Activated CD4-positive, alpha-beta T cell treated with anti-CD3 and anti-CD28 coated beads for 36 hours (primary cell): Measurements from ENCODE around the gene CRTC3. TPM values are rescaled to one million over a fixed set of nuclear protein-coding genes. Genes with fewer than 3 reads are reported as not detected.

Experiments
- ATAC-seq: fragments of 200-7000 bp; cut with Tn5 transposase; one replicate; pipeline ENCODE4 v1.10.0; 2021; ENCODE audit warnings: mild to moderate bottlenecking, moderate library complexity
- CTCF ChIA-PET: fragments of 350-600 bp; sonication (Branson Sonifier 250); formaldehyde crosslinking; loops from one replicate; lab custom pipeline; 2021; ENCODE audit warnings: antibody characterized with exemption; lab: Charles Lee
- POLR2A ChIA-PET: fragments of 350-600 bp; sonication (Branson Sonifier 250); formaldehyde crosslinking; loops from one replicate; lab custom pipeline; 2021; ENCODE audit warnings: antibody characterized with exemption, inconsistent platforms; lab: Charles Lee
- DNase-seq: peaks from one replicate; pipeline ENCODE4 v3.0.0-alpha.2; 2020
- H3K27ac Mint-ChIP-seq: one replicate; pipeline ENCODE4 v1.8.0; 2021; ENCODE audit warnings: mixed read lengths
- H3K27me3 Mint-ChIP-seq: one replicate; pipeline ENCODE4 v1.8.0; 2021; ENCODE audit warnings: mixed read lengths
- H3K36me3 Mint-ChIP-seq: one replicate; pipeline ENCODE4 v1.8.0; 2021; ENCODE audit warnings: low read depth, mixed read lengths
- H3K4me1 Mint-ChIP-seq: one replicate; pipeline ENCODE4 v1.8.0; 2021; ENCODE audit warnings: mixed read lengths
- H3K4me3 Mint-ChIP-seq: one replicate; pipeline ENCODE4 v1.8.0; 2021; ENCODE audit warnings: mild to moderate bottlenecking, moderate library complexity, mixed read lengths
- H3K9me3 Mint-ChIP-seq: one replicate; pipeline ENCODE4 v1.8.0; 2021; ENCODE audit warnings: low read depth, mixed read lengths
- intact Hi-C, 2 experiments: fragments of 100-400 bp; cut with DNase I in 1 of 2; cut with micrococcal nuclease in 1 of 2; formaldehyde crosslinking; loops; one replicate each; pipeline versions ENCODE4 v1.14.2 to v1.15.1; 2022 to 2024; cut with DNase I, micrococcal nuclease
- total RNA-seq, 2 experiments: library from RNA; stranded (reverse); gene quantifications; one replicate each; pipeline ENCODE4 v1.2.3, GENCODE V29; 2021

The CRTC3 gene
- total RNA-seq, 2 experiments from 2014 or later: 32.4 to 36.2 TPM

GRCh38 chr15:90591524-90591923 is 61.8 kb downstream of the CRTC3 start:
- CTCF ChIA-PET: interaction anchor here (0.7 to 1.4 kb wide), 5 partner anchors 16 to 327 kb away, joined by 3 read pairs; no protein-coding TSS in a partner anchor
- POLR2A ChIA-PET: no interaction called here
- Mint-ChIP-seq H3K4me1 (peaks cover 65% of the 10 kb centered on the region), H3K36me3 (peaks cover 32% of the 10 kb centered on the region), H3K27me3 (no peaks in the 10 kb centered on the region), H3K4me3 (no peak overlapping the region), H3K9me3 (no peaks in the 10 kb centered on the region), H3K27ac (peak overlapping the region; percentile 100)
- no peak for ATAC-seq
- intact Hi-C loops: loop anchor here in 1 of 2 experiments (5.0 to 10.0 kb wide), 2 partner anchors 169 to 1257 kb away; partner anchors contain the start of gene POLG
- no peak for DNase-seq

GRCh38 chr15:90592131-90592881 is 62.6 kb downstream of the CRTC3 start:
- intact Hi-C loops: loop anchor here in 1 of 2 experiments (5.0 to 10.0 kb wide), 2 partner anchors 170 to 1258 kb away; partner anchors contain the start of gene POLG
- Mint-ChIP-seq H3K36me3 (peaks cover 29% of the 10 kb centered on the region), H3K27me3 (no peaks in the 10 kb centered on the region), H3K4me1 (peaks cover 66% of the 10 kb centered on the region), H3K27ac (peak overlapping the region; percentile 100), H3K4me3 (no peak overlapping the region), H3K9me3 (no peaks in the 10 kb centered on the region)
- ChIA-PET POLR2A (no interaction called here), CTCF (interaction anchor here (1.0 to 1.2 kb wide), 3 partner anchors 11 to 326 kb away, joined by 3 read pairs; no protein-coding TSS in a partner anchor)
- ATAC-seq (peak; percentile 21), DNase-seq (peak; percentile 32)

- DNase-seq (peak; percentile 22), ATAC-seq (no peak)
- POLR2A ChIA-PET: interaction anchor here (0.6 kb wide), 1 partner anchor 1958 kb away, joined by 3 read pairs; no protein-coding TSS in a partner anchor
- Mint-ChIP-seq H3K27me3 (no peaks in the 10 kb centered on the region), H3K9me3 (no peaks in the 10 kb centered on the region), H3K27ac (peak overlapping the region; percentile 100), H3K4me1 (peaks cover 70% of the 10 kb centered on the region), H3K36me3 (peaks cover 34% of the 10 kb centered on the region), H3K4me3 (peak overlapping the region; percentile 74)
- intact Hi-C loops: loop anchor here (1.0 to 10.0 kb wide), 5 partner anchors 8 to 1259 kb away; partner anchors contain the start of genes CRTC3 (in 1 of the 2) and POLG (in 1 of the 2)
- CTCF ChIA-PET: interaction anchor here (0.5 to 1.5 kb wide), 4 partner anchors 9 to 38 kb away, joined by 3 to 4 read pairs (median 3); no protein-coding TSS in a partner anchor
These were observed 63.9 kb downstream of the CRTC3 start for GRCh38 chr15:90593499-90594158.

- H3K4me1 Mint-ChIP-seq: peaks cover 75% of the 10 kb centered on the region
- H3K4me3 Mint-ChIP-seq: peak overlapping the region; percentile 74
- H3K9me3 Mint-ChIP-seq: no peaks in the 10 kb centered on the region
- H3K27me3 Mint-ChIP-seq: no peaks in the 10 kb centered on the region
- peaks cover 32% of the 10 kb centered on the region for H3K36me3 Mint-ChIP-seq
- H3K27ac Mint-ChIP-seq: peak overlapping the region; percentile 100
- ChIA-PET POLR2A (interaction anchor here (0.5 to 0.6 kb wide), 3 partner anchors 17 to 1959 kb away, joined by 3 read pairs; no protein-coding TSS in a partner anchor), CTCF (interaction anchor here (0.5 to 1.5 kb wide), 4 partner anchors 9 to 337 kb away, joined by 3 read pairs; no protein-coding TSS in a partner anchor)
- ATAC-seq: peak; percentile 87
- DNase-seq: peak; percentile 94
- intact Hi-C loops: loop anchor here (1.0 to 10.0 kb wide), 5 partner anchors 9 to 1260 kb away; partner anchors contain the start of genes CRTC3 (in 1 of the 2) and POLG (in 1 of the 2)
These were observed 64.6 kb downstream of the CRTC3 start for GRCh38 chr15:90594301-90594738.

- CTCF ChIA-PET: interaction anchor here (1.0 to 1.1 kb wide), 2 partner anchors 11 to 34 kb away, joined by 3 read pairs; no protein-coding TSS in a partner anchor
- no peaks in the 10 kb centered on the region for H3K9me3 Mint-ChIP-seq
- no peak for DNase-seq
- POLR2A ChIA-PET: no interaction called here
- no peak overlapping the region for H3K4me3 Mint-ChIP-seq
- peaks cover 30% of the 10 kb centered on the region for H3K36me3 Mint-ChIP-seq
- peaks cover 84% of the 10 kb centered on the region for H3K4me1 Mint-ChIP-seq
- peak overlapping the region; percentile 83 for H3K27ac Mint-ChIP-seq
- intact Hi-C loops: loop anchor here (5.0 to 10.0 kb wide), 2 partner anchors 53 to 1261 kb away; partner anchors contain the start of gene POLG (in 1 of the 2)
- H3K27me3 Mint-ChIP-seq: no peaks in the 10 kb centered on the region
- ATAC-seq: no peak
These were observed 66.0 kb downstream of the CRTC3 start for GRCh38 chr15:90595763-90596155.

GRCh38 chr15:90596943-90597342 is 67.2 kb downstream of the CRTC3 start:
- Mint-ChIP-seq H3K4me1 (peaks cover 82% of the 10 kb centered on the region), H3K27ac (peak overlapping the region; percentile 83), H3K4me3 (no peak overlapping the region), H3K9me3 (no peaks in the 10 kb centered on the region), H3K36me3 (peaks cover 29% of the 10 kb centered on the region), H3K27me3 (no peaks in the 10 kb centered on the region)
- CTCF ChIA-PET: interaction anchor here (0.6 to 1.1 kb wide), 3 partner anchors 17 to 276 kb away, joined by 3 to 6 read pairs (median 5); no protein-coding TSS in a partner anchor
- POLR2A ChIA-PET: no interaction called here
- intact Hi-C loops: loop anchor here (5.0 to 10.0 kb wide), 2 partner anchors 55 to 1262 kb away; partner anchors contain the start of gene POLG (in 1 of the 2)
- ATAC-seq: no peak
- no peak for DNase-seq

GRCh38 chr15:90597577-90597976 is 67.9 kb downstream of the CRTC3 start:
- Mint-ChIP-seq H3K9me3 (no peaks in the 10 kb centered on the region), H3K4me3 (peak overlapping the region; percentile 27), H3K36me3 (peaks cover 30% of the 10 kb centered on the region), H3K4me1 (peaks cover 76% of the 10 kb centered on the region), H3K27me3 (no peaks in the 10 kb centered on the region), H3K27ac (peak overlapping the region; percentile 83)
- CTCF ChIA-PET: interaction anchor here (0.7 to 1.4 kb wide), 5 partner anchors 10 to 305 kb away, joined by 3 to 5 read pairs (median 3); no protein-coding TSS in a partner anchor
- POLR2A ChIA-PET: no interaction called here
- DNase-seq: no peak
- intact Hi-C loops: loop anchor here (5.0 to 10.0 kb wide), 2 partner anchors 55 to 1263 kb away; partner anchors contain the start of gene POLG (in 1 of the 2)
- peak; percentile 57 for ATAC-seq

GRCh38 chr15:90598031-90598577 is 68.4 kb downstream of the CRTC3 start:
- peak overlapping the region; percentile 83 for H3K27ac Mint-ChIP-seq
- DNase-seq: peak; percentile 30
- peak overlapping the region; percentile 27 for H3K4me3 Mint-ChIP-seq
- CTCF ChIA-PET: interaction anchor here (0.7 to 1.4 kb wide), 6 partner anchors 10 to 304 kb away, joined by 3 to 5 read pairs (median 3); no protein-coding TSS in a partner anchor
- peaks cover 70% of the 10 kb centered on the region for H3K4me1 Mint-ChIP-seq
- peaks cover 31% of the 10 kb centered on the region for H3K36me3 Mint-ChIP-seq
- intact Hi-C loops: loop anchor here (5.0 to 10.0 kb wide), 2 partner anchors 56 to 1263 kb away; partner anchors contain the start of gene POLG (in 1 of the 2)
- ATAC-seq: peak; percentile 2
- H3K9me3 Mint-ChIP-seq: no peaks in the 10 kb centered on the region
- POLR2A ChIA-PET: interaction anchor here (0.7 kb wide), 1 partner anchor 209 kb away, joined by 3 read pairs; no protein-coding TSS in a partner anchor
- H3K27me3 Mint-ChIP-seq: no peaks in the 10 kb centered on the region

- peaks cover 68% of the 10 kb centered on the region for H3K4me1 Mint-ChIP-seq
- H3K4me3 Mint-ChIP-seq: no peak overlapping the region
- ChIA-PET CTCF (interaction anchor here (1.0 to 1.4 kb wide), 3 partner anchors 11 to 304 kb away, joined by 3 to 4 read pairs (median 3); no protein-coding TSS in a partner anchor), POLR2A (interaction anchor here (0.7 kb wide), 1 partner anchor 209 kb away, joined by 3 read pairs; no protein-coding TSS in a partner anchor)
- H3K9me3 Mint-ChIP-seq: no peaks in the 10 kb centered on the region
- no peaks in the 10 kb centered on the region for H3K27me3 Mint-ChIP-seq
- DNase-seq (no peak), ATAC-seq (no peak)
- H3K36me3 Mint-ChIP-seq: peaks cover 30% of the 10 kb centered on the region
- H3K27ac Mint-ChIP-seq: peak overlapping the region; percentile 83
- intact Hi-C loops: loop anchor here (5.0 to 10.0 kb wide), 2 partner anchors 56 to 1264 kb away; partner anchors contain the start of gene POLG (in 1 of the 2)
These were observed 69.0 kb downstream of the CRTC3 start for GRCh38 chr15:90598679-90599078.

- H3K36me3 Mint-ChIP-seq: peaks cover 32% of the 10 kb centered on the region
- no peak overlapping the region for H3K4me3 Mint-ChIP-seq
- POLR2A ChIA-PET: no interaction called here
- DNase-seq (no peak), ATAC-seq (no peak)
- peak overlapping the region; percentile 79 for H3K27ac Mint-ChIP-seq
- H3K9me3 Mint-ChIP-seq: no peaks in the 10 kb centered on the region
- CTCF ChIA-PET: interaction anchor here (1.2 to 1.4 kb wide), 2 partner anchors 10 to 12 kb away, joined by 3 to 4 read pairs; no protein-coding TSS in a partner anchor
- H3K4me1 Mint-ChIP-seq: peaks cover 67% of the 10 kb centered on the region
- intact Hi-C loops: loop anchor here (5.0 to 10.0 kb wide), 2 partner anchors 57 to 1264 kb away; partner anchors contain the start of gene POLG (in 1 of the 2)
- no peaks in the 10 kb centered on the region for H3K27me3 Mint-ChIP-seq
These were observed 69.4 kb downstream of the CRTC3 start for GRCh38 chr15:90599116-90599515.
